HEK293 (cell line): Measurements from ENCODE around the gene SLC35C1.

Experiments used
- BCL11A ChIP-seq: fragments of 450-650 bp; formaldehyde crosslinking; IDR thresholded peaks from 2 replicates; pipeline ENCODE4 v1.5.1; 2016; ENCODE audit warnings: low read depth, missing biosample characterization, missing genetic modification characterization
- TCF7L2 ChIP-seq: IDR thresholded peaks from 2 replicates; pipeline ENCODE4 v1.6.1; 2011; ENCODE audit warnings: low read depth, mild to moderate bottlenecking, inconsistent platforms, low read length, moderate library complexity, borderline replicate concordance
- ZBTB7A ChIP-seq: fragments of 450-650 bp; formaldehyde crosslinking; IDR thresholded peaks from 2 replicates; pipeline ENCODE4 v1.5.1; 2016; ENCODE audit warnings: low read depth, missing biosample characterization, missing genetic modification characterization
- ZFP37 ChIP-seq: fragments of 450-650 bp; formaldehyde crosslinking; IDR thresholded peaks from 2 replicates; pipeline ENCODE4 v1.5.1; 2016; ENCODE audit warnings: missing biosample characterization, missing genetic modification characterization
- TF ChIP-seq, protein P1 (sequence below): fragments of 450-650 bp; formaldehyde crosslinking; IDR thresholded peaks from 2 replicates; pipeline ENCODE4 v1.5.1; 2016; ENCODE audit warnings: missing biosample characterization, missing genetic modification characterization
- TF ChIP-seq, protein P2 (sequence below): fragments of 450-650 bp; formaldehyde crosslinking; IDR thresholded peaks from 2 replicates; pipeline ENCODE4 v1.5.1; 2016; ENCODE audit warnings: missing biosample characterization, missing genetic modification characterization
- TF ChIP-seq, protein P3 (sequence below): fragments of 450-650 bp; formaldehyde crosslinking; conservative IDR thresholded peaks from 2 replicates; pipeline ENCODE4 v1.5.1; 2016; ENCODE audit warnings: low read depth, missing biosample characterization, missing genetic modification characterization
- TF ChIP-seq, protein P4 (sequence below): fragments of 450-650 bp; formaldehyde crosslinking; IDR thresholded peaks from 2 replicates; pipeline ENCODE4 v1.5.1; 2016; ENCODE audit warnings: missing biosample characterization, missing genetic modification characterization
- TF ChIP-seq, protein P5 (sequence below): fragments of 450-650 bp; formaldehyde crosslinking; IDR thresholded peaks from 2 replicates; pipeline ENCODE4 v1.5.1; 2016; ENCODE audit warnings: missing biosample characterization, missing genetic modification characterization
- TF ChIP-seq, protein P6 (sequence below): sonication (generic); formaldehyde crosslinking; IDR thresholded peaks from 2 replicates; pipeline ENCODE4 v1.8.1; 2022; ENCODE audit warnings: mild to moderate bottlenecking, moderate library complexity, missing genetic modification reagents
- TF ChIP-seq, protein P7 (sequence below): fragments of 450-650 bp; formaldehyde crosslinking; IDR thresholded peaks from 2 replicates; pipeline ENCODE4 v1.5.1; 2016; ENCODE audit warnings: missing biosample characterization, missing genetic modification characterization
- TF ChIP-seq, protein P8 (sequence below): fragments of 450-650 bp; formaldehyde crosslinking; IDR thresholded peaks from 2 replicates; pipeline ENCODE4; 2016; ENCODE audit warnings: missing biosample characterization, missing genetic modification characterization

DNA sequence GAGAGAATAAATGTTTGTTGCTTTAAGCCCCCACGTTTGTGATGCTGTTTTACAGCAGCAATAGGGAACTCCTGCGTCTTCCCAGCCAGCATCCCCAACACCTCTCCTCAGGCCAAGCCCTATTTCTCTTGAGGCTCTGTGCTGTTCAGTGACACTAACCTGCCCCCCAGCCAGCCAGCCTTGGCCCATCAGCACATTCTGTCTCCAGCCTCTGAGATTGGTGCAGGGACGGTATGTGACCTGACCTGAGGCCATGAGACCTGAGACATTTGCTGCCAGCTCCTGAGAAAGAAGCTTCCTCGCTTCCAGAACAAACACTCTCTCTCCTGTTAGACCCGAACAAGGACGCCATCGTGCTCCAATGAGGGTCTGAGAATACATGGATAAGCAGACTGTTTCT, 38.5 kb upstream of the SLC35C1 start:
- TF ChIP-seq, protein P1, sequence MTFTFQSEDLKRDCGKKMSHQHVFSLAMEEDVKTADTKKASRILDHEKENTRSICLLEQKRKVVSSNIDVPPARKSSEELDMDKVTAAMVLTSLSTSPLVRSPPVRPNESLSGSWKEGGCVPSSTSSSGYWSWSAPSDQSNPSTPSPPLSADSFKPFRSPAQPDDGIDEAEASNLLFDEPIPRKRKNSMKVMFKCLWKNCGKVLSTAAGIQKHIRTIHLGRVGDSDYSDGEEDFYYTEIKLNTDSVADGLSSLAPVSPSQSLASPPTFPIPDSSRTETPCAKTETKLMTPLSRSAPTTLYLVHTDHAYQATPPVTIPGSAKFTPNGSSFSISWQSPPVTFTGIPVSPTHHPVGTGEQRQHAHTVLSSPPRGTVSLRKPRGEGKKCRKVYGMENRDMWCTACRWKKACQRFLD (tag by site-specific recombination), result no peak
- TF ChIP-seq, protein P2, sequence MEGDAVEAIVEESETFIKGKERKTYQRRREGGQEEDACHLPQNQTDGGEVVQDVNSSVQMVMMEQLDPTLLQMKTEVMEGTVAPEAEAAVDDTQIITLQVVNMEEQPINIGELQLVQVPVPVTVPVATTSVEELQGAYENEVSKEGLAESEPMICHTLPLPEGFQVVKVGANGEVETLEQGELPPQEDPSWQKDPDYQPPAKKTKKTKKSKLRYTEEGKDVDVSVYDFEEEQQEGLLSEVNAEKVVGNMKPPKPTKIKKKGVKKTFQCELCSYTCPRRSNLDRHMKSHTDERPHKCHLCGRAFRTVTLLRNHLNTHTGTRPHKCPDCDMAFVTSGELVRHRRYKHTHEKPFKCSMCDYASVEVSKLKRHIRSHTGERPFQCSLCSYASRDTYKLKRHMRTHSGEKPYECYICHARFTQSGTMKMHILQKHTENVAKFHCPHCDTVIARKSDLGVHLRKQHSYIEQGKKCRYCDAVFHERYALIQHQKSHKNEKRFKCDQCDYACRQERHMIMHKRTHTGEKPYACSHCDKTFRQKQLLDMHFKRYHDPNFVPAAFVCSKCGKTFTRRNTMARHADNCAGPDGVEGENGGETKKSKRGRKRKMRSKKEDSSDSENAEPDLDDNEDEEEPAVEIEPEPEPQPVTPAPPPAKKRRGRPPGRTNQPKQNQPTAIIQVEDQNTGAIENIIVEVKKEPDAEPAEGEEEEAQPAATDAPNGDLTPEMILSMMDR, result no peak
- TF ChIP-seq BCL11A (tag by site-specific recombination) (no peak), ZFP37 (tag by site-specific recombination) (no peak), ZBTB7A (tag by site-specific recombination) (no peak), TCF7L2 (no peak)
- TF ChIP-seq, protein P3, sequence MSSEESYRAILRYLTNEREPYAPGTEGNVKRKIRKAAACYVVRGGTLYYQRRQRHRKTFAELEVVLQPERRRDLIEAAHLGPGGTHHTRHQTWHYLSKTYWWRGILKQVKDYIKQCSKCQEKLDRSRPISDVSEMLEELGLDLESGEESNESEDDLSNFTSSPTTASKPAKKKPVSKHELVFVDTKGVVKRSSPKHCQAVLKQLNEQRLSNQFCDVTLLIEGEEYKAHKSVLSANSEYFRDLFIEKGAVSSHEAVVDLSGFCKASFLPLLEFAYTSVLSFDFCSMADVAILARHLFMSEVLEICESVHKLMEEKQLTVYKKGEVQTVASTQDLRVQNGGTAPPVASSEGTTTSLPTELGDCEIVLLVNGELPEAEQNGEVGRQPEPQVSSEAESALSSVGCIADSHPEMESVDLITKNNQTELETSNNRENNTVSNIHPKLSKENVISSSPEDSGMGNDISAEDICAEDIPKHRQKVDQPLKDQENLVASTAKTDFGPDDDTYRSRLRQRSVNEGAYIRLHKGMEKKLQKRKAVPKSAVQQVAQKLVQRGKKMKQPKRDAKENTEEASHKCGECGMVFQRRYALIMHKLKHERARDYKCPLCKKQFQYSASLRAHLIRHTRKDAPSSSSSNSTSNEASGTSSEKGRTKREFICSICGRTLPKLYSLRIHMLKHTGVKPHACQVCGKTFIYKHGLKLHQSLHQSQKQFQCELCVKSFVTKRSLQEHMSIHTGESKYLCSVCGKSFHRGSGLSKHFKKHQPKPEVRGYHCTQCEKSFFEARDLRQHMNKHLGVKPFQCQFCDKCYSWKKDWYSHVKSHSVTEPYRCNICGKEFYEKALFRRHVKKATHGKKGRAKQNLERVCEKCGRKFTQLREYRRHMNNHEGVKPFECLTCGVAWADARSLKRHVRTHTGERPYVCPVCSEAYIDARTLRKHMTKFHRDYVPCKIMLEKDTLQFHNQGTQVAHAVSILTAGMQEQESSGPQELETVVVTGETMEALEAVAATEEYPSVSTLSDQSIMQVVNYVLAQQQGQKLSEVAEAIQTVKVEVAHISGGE (tag by site-specific recombination), result no peak
- TF ChIP-seq, protein P4, sequence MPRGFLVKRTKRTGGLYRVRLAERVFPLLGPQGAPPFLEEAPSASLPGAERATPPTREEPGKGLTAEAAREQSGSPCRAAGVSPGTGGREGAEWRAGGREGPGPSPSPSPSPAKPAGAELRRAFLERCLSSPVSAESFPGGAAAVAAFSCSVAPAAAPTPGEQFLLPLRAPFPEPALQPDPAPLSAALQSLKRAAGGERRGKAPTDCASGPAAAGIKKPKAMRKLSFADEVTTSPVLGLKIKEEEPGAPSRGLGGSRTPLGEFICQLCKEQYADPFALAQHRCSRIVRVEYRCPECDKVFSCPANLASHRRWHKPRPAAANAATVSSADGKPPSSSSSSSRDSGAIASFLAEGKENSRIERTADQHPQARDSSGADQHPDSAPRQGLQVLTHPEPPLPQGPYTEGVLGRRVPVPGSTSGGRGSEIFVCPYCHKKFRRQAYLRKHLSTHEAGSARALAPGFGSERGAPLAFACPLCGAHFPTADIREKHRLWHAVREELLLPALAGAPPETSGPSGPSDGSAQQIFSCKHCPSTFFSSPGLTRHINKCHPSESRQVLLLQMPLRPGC, result no peak
- TF ChIP-seq, protein P5, sequence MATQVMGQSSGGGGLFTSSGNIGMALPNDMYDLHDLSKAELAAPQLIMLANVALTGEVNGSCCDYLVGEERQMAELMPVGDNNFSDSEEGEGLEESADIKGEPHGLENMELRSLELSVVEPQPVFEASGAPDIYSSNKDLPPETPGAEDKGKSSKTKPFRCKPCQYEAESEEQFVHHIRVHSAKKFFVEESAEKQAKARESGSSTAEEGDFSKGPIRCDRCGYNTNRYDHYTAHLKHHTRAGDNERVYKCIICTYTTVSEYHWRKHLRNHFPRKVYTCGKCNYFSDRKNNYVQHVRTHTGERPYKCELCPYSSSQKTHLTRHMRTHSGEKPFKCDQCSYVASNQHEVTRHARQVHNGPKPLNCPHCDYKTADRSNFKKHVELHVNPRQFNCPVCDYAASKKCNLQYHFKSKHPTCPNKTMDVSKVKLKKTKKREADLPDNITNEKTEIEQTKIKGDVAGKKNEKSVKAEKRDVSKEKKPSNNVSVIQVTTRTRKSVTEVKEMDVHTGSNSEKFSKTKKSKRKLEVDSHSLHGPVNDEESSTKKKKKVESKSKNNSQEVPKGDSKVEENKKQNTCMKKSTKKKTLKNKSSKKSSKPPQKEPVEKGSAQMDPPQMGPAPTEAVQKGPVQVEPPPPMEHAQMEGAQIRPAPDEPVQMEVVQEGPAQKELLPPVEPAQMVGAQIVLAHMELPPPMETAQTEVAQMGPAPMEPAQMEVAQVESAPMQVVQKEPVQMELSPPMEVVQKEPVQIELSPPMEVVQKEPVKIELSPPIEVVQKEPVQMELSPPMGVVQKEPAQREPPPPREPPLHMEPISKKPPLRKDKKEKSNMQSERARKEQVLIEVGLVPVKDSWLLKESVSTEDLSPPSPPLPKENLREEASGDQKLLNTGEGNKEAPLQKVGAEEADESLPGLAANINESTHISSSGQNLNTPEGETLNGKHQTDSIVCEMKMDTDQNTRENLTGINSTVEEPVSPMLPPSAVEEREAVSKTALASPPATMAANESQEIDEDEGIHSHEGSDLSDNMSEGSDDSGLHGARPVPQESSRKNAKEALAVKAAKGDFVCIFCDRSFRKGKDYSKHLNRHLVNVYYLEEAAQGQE, result no peak
- TF ChIP-seq, protein P6, sequence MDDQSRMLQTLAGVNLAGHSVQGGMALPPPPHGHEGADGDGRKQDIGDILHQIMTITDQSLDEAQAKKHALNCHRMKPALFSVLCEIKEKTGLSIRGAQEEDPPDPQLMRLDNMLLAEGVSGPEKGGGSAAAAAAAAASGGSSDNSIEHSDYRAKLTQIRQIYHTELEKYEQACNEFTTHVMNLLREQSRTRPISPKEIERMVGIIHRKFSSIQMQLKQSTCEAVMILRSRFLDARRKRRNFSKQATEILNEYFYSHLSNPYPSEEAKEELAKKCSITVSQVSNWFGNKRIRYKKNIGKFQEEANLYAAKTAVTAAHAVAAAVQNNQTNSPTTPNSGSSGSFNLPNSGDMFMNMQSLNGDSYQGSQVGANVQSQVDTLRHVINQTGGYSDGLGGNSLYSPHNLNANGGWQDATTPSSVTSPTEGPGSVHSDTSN (CRISPR knock-in tag), result no peak
- TF ChIP-seq, protein P7, sequence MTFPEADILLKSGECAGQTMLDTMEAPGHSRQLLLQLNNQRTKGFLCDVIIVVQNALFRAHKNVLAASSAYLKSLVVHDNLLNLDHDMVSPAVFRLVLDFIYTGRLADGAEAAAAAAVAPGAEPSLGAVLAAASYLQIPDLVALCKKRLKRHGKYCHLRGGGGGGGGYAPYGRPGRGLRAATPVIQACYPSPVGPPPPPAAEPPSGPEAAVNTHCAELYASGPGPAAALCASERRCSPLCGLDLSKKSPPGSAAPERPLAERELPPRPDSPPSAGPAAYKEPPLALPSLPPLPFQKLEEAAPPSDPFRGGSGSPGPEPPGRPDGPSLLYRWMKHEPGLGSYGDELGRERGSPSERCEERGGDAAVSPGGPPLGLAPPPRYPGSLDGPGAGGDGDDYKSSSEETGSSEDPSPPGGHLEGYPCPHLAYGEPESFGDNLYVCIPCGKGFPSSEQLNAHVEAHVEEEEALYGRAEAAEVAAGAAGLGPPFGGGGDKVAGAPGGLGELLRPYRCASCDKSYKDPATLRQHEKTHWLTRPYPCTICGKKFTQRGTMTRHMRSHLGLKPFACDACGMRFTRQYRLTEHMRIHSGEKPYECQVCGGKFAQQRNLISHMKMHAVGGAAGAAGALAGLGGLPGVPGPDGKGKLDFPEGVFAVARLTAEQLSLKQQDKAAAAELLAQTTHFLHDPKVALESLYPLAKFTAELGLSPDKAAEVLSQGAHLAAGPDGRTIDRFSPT (tag by site-specific recombination), result no peak
- TF ChIP-seq, protein P8, sequence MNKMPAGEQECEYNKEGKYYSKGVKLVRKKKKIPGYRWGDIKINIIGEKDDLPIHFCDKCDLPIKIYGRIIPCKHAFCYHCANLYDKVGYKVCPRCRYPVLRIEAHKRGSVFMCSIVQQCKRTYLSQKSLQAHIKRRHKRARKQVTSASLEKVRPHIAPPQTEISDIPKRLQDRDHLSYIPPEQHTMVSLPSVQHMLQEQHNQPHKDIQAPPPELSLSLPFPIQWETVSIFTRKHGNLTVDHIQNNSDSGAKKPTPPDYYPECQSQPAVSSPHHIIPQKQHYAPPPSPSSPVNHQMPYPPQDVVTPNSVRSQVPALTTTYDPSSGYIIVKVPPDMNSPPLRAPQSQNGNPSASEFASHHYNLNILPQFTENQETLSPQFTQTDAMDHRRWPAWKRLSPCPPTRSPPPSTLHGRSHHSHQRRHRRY (tag by site-specific recombination), result no peak
